Dedifferentiated amniotic fluid mesenchymal stem cell (primary cell): ENCODE results near the gene ALK.
"Not testable (repeated sequence)": the region's sequence is repeated elsewhere in the genome, so short reads cannot be mapped to it uniquely, and the experiment has no call there.

Experiments
- DNase-seq: peaks from one replicate; pipeline ENCODE4 v3.0.0-alpha.2; 2016; ENCODE audit errors: extremely low spot score

The ALK gene

GRCh38 chr2:29755233-29755632 is 166.2 kb downstream of the ALK start:
- no peak for DNase-seq

DNA sequence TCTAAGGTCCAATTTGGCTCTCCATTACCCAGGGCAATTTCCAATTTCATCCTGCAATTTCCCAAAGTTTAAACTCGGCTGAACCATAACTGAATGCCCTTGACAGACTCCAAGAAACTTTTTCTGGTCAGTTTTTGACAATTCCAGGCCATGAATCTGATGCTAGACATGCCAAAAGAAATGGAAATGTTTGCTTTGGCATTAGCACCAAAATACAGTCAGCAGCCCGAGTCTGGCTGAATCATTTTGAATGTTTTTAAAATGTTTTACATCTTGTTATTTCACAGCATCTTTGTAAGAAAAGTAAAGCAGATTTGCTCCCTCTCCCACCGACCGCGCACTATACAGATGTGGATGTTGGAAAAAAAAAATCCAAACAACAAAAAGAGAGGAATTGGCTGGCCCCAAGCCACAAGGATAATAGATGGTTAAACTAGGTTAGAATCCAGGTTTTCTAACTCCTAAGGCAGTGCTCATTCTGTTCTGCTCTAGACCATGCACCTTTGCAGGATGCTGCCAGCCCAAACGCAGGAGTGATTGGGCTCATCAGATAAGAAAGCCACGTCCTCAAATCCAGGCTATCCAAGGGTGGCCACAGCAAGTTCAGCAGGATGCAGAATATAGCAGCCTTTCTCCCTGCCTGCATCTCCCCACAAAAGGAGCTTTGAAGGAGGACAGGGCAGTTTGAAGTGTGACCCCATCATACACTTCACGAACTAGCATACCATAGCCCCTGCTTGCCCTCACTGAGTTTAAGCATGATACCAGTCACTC is 167.5 kb downstream of the ALK start:
- peak; percentile 76 for DNase-seq

- no peak for DNase-seq
Measured at GRCh38 chr2:29751390-29751789, 170.0 kb downstream of the ALK start.

DNA sequence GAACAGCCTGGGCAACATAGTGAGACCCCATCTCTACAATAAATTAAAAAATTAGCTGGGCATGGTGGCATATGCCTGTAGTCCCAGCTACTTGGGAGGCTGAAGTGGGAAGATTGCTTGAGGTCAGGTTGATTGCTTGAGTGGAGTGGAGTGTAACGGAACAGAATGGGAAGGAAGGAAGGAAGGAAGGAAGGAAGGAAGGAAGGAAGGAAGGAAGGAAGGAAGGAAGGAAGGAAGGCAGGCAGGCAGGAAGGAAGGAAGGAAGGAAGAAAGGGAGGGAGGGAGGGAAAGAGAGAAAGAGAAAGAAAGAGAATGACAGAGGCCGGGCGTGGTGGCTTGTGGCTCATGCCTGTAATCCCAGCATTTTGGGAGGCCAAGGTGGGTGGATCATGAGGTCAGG is 170.9 kb downstream of the ALK start:
- not testable (repeated sequence) for DNase-seq

- DNase-seq, result no peak
Measured at GRCh38 chr2:29749843-29750242, 171.5 kb downstream of the ALK start.

DNA sequence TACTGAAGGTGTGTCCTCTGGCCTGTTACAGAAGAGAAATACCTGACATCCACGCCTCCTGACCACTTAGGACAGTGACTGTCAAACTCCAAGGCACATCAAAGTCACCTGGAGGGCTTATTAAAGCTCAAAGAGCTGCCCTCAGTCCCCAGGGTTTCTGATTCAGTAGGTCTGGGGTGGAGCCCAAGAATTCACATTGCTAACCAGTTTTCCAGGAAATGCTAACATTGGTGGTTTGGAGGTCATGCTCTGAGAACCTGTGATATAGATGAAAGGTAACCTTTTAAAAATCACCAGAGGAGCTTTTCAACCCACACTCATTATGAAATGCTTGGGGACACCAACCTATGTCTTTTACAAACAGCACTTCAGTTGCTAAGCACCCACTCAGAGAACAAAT is 172.3 kb downstream of the ALK start:
- no peak for DNase-seq

DNA sequence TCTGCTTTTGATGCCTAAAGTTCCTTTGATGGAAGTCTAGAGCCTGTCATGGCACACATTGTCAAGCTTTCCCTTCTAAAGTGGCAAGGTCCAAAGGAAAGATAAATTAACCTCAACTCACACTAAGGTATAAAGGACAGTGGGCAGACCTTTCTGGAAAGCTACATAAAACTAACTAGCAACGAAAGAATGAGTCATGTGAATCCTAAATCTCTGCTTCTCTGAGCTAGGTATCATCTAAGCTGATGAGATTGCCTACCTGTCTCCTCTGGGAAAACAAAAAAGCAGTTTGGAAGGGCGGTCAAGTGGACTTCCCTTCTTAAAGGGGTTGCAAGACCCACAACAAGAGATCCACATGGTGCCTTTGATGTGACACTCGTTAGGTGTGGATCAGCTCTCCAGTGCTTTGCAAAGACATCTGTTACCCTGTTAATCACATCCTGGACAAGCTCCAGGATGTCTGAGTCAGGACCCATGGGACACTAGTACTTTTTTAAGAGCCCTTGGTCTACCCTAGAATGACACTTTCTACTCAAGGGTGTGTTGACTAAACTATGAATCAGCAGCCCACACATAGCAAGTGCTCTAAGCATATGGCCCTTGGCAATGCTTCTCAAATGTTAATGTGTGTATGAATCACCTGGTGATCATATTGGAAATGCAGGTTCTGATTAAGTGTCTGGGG is 173.5 kb downstream of the ALK start:
- no peak for DNase-seq

GRCh38 chr2:29744976-29745375 is 176.4 kb downstream of the ALK start:
- DNase-seq, result no peak

GRCh38 chr2:29743516-29743915 is 177.9 kb downstream of the ALK start:
- DNase-seq, result no peak

DNA sequence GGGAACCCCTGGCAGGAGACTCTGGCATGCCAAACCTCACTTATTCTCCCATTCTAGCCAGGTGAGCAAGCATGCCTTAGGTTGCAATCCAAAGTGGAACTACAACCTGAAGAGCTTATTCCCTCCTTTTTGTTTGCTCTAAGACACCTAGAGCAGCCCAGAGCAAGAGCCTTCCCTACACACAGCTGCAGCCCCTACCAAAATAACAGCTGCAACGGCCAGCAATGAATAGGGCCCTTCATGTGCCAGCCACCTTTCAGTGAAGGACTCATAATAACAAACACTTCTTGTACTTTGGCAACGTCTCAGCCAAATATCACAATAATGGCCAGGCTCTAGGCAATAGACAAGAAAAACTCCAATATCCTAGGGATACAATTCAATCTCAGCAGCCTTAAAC is 178.7 kb downstream of the ALK start:
- DNase-seq, result no peak

DNA sequence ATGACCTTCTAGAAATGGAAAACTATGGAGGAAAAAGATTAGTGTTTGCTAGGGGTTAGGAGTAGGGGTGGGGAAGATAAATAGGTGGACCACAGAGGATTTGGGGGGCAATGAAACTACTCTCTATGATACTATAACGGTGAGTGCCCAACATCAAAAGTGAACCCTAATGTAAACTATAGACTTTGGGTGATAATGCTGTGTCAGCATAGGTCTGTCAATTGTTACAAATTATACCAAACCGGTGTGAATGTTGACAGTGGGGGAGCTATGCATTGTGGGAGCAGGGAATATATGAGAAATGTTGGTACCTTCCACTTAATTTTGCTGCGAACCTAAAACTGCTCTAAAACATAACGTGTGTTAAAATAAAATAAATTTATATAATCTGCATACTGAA is 180.3 kb downstream of the ALK start:
- DNase-seq, result no peak

DNA sequence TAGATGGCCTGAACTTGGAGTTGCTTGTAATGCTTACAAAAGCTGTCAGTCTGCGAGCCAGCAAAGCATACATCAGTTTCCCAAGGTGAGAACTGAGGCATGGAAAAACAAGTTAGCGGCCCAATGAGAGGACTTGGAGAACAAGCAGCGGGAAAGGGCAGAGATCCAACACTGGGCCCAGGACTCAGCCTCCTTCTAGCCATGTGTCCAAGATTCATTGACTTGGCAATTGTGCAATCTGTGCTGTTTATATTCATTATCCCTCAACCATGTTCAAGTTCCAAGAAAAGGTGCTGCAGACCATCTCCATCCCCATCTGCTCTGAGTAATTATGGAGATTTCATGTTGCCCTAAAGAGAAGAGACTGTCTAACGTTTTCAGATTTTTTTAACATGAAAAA is 187.4 kb downstream of the ALK start:
- no peak for DNase-seq

- DNase-seq, result no peak
Measured at GRCh38 chr2:29733213-29733612, 188.2 kb downstream of the ALK start.

DNA sequence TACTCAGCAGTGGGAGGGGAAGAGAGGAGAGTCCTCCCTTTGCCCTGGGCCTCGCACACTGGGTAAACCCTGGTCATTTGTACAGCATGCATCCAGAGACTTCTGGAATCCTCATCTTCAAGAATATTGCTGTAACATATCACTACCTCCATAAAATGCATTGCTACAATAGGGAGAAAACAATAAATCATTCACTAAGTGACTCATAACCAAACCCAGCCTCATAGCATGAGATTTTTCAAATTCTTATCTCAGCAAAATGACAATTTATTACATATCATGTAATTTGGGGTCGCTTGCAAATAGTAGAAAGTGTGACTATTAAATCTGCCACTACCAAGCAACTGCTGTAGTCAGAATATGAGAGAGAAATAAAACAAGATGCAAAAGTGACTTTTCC is 189.4 kb downstream of the ALK start:
- DNase-seq, result no peak

- DNase-seq, result no peak
Measured at GRCh38 chr2:29729932-29730331, 191.5 kb downstream of the ALK start.

- no peak for DNase-seq
Measured at GRCh38 chr2:29729401-29729800, 192.0 kb downstream of the ALK start.

- no peak for DNase-seq
Measured at GRCh38 chr2:29726976-29727375, 194.4 kb downstream of the ALK start.

GRCh38 chr2:29725610-29726009 is 195.8 kb downstream of the ALK start:
- DNase-seq, result no peak

DNA sequence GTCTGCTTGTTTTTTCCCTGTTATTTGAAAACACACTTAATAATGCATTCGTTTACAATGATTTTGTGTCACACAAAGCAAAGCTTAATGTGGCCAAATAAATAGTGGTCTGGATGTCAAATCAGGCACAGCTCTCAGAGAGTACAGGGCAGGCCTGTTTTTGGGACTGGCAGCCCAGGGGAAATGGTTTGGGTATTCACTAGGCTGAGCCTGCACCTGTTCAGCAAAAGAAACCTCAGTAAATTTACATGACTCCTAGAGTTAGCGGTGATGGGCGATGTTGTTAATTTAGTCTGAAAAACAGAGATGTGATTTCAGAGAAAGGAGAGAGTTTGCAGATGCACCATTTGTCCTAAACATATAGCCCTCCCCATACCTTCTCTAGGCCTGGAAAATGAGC is 197.1 kb downstream of the ALK start:
- no peak for DNase-seq

DNA sequence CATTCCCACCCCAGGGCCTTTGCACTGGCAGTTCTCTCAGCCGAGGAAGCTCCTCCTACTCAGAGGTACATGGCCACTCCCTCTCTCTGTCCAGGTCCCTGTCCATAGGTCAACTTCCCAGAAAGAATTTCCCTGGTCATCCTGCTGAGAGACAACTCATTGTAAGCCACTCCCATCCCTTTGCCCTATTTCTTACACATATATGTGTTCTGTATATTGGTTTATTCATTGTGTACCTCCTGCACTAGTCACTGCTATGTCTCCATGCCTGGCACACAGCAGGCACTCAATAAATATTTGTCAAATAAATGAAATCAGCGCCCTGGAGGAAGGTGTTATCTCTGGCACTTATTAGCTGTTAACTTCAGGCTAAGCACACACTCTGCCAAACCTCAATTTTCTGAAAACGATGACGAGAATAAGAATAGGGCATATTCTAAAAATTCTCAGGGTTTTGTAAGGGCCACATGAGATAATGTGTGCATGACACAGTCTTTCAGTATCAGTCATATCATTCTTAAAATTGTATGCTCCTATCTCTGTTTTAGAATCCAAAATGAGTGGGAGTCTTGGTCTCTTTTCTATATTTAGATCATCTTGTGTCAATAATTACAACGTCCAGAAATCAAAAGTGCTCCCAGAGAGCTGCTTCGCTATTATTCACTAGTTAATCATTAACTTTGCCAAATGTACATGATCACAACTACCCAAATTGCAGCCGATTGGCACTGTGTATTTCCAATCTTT is 198.0 kb downstream of the ALK start:
- DNase-seq, result no peak

GRCh38 chr2:29719639-29720038 is 201.7 kb downstream of the ALK start:
- no peak for DNase-seq

DNA sequence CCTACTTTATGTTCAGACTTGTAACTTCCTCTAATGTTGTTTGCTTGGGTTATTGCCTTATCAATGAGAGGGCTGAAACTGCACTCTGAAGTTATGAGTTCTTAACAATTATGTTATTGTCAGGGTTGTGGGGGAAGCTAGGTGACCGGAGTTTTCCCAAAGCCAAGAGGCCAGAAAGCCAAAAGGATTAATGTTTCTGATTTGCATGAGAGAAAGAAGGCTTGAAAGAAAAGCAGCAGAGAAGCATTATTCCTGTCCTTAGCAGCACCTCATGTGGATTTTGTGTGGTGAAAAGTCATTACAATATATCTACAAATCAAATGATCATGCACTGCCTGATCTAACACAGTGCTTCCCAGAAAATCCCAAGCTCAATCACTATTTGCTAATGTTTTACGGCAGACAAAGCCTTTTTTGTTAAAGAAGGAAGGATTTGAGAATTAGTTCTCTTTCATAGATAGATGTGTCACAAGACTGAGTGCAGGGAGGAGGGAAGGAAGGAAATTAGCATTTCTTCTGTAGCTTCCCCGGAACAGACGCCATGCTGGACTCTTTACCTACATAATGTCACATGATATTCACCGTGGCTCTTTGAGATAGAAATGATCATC is 203.2 kb downstream of the ALK start:
- DNase-seq, result no peak
